ENCODE data around the gene SLC45A2. TPM values are rescaled to one million over a fixed set of nuclear protein-coding genes. Genes with fewer than 3 reads are reported as not detected.

SLC45A2 gene
- total RNA-seq, 4 donors from 2014 or later, result 1.2 to 7.6 (median 1.9) TPM

DNA sequence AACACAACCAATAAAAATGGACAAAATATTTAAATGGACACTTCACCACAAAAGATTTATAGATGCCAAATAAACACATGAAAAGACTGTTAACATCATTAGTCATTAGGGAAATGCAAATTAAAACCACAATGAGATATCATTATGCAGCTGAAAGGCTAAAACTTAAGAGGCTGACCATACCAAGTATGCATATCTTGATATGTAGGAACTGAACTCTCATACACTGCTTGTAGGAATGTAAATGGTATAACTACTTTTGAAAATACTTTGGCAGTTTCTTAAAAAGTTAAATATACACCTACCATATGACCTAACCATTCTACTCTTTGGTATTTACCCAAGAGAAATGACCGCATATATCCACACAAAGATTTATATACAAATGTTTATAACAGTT, 79.1 kb downstream of the SLC45A2 start:
- Histone ChIP-seq H3K27me3 (no peaks in the 10 kb centered on the region), H3K4me3 (no peak overlapping the region), H3K27ac (no peak overlapping the region), H3K36me3 (no peaks in the 10 kb centered on the region), H3K4me1 (no peaks in the 10 kb centered on the region), H3K9me3 (peaks cover 26% of the 10 kb centered on the region)
- whole genome bisulfite sequencing, result 93% methylated on average over 1 of the region's 1 CpG
- no peak for TF ChIP-seq POLR2AphosphoS5 (IDR thresholded peaks at IDR 0.05)
- TF ChIP-seq POLR2A (IDR thresholded peaks at IDR 0.05), result no peak
- TF ChIP-seq EP300 (IDR thresholded peaks at IDR 0.05), result no peak
- TF ChIP-seq CTCF (IDR thresholded peaks at IDR 0.05), result no peak
- DNase-seq (ENCODE audit: low spot score in 2 of 2), result no peak

- H3K27ac ChIP-seq, result no peak overlapping the region
- TF ChIP-seq POLR2AphosphoS5 (IDR thresholded peaks at IDR 0.05) (no peak), CTCF (IDR thresholded peaks at IDR 0.05) (no peak), EP300 (IDR thresholded peaks at IDR 0.05) (no peak), POLR2A (IDR thresholded peaks at IDR 0.05) (no peak)
- DNase-seq (ENCODE audit: low spot score in 2 of 2), result no peak
- no peaks in the 10 kb centered on the region for H3K36me3 ChIP-seq
- no peaks in the 10 kb centered on the region for H3K4me1 ChIP-seq
- H3K27me3 ChIP-seq, result no peaks in the 10 kb centered on the region
- no peak overlapping the region for H3K4me3 ChIP-seq
- peaks cover 22% of the 10 kb centered on the region for H3K9me3 ChIP-seq
- WGBS, result 100% methylated on average over 2 of the region's 2 CpGs
These were observed 81.4 kb downstream of the SLC45A2 start for GRCh38 chr5:33903118-33903517.

- Histone ChIP-seq H3K36me3 (no peaks in the 10 kb centered on the region), H3K4me1 (no peaks in the 10 kb centered on the region), H3K4me3 (no peak overlapping the region), H3K27me3 (no peaks in the 10 kb centered on the region), H3K27ac (no peak overlapping the region), H3K9me3 (peaks cover 8% of the 10 kb centered on the region)
- TF ChIP-seq EP300 (IDR thresholded peaks at IDR 0.05), result no peak
- no peak for TF ChIP-seq POLR2AphosphoS5 (IDR thresholded peaks at IDR 0.05)
- TF ChIP-seq POLR2A (IDR thresholded peaks at IDR 0.05), result no peak
- no peak for TF ChIP-seq CTCF (IDR thresholded peaks at IDR 0.05)
- no peak for DNase-seq (ENCODE audit: low spot score in 2 of 2)
- 53% methylated on average over 1 of the region's 1 CpG for WGBS
These were observed 83.3 kb downstream of the SLC45A2 start for GRCh38 chr5:33901156-33901555.

Other genes starting within 250 kb of the SLC45A2 start
- 1 to 10 TPM in 1 of 4 donors, under 1 TPM in 3; 0.26 to 1.3 (median 0.57) TPM for gene ADAMTS12, start 92.7 kb downstream of the SLC45A2 start, total RNA-seq
- gene RXFP3, start 48.3 kb downstream of the SLC45A2 start, total RNA-seq, result not detected
- 10 to 100 TPM in 3 of 4 donors, 1 to 10 TPM in 1; 9.1 to 14.3 (median 11.5) TPM for gene AMACR, start 23.4 kb upstream of the SLC45A2 start, total RNA-seq
- gene C1QTNF3, start 58.5 kb upstream of the SLC45A2 start, total RNA-seq, result 10 to 100 TPM in 2 of 4 donors, 1 to 10 TPM in 2; 5.9 to 30.1 (median 8.7) TPM